GM12874 (cell line): ENCODE measurements around the gene OLA1.

Experiments used
- CTCF ChIP-seq: IDR thresholded peaks from 2 replicates; pipeline ENCODE4 v1.5.1; 2011; ENCODE audit warnings: low read depth, mild to moderate bottlenecking, control low read depth, low read length, moderate library complexity; ENCODE audit not compliant: insufficient read depth

Gene OLA1

DNA sequence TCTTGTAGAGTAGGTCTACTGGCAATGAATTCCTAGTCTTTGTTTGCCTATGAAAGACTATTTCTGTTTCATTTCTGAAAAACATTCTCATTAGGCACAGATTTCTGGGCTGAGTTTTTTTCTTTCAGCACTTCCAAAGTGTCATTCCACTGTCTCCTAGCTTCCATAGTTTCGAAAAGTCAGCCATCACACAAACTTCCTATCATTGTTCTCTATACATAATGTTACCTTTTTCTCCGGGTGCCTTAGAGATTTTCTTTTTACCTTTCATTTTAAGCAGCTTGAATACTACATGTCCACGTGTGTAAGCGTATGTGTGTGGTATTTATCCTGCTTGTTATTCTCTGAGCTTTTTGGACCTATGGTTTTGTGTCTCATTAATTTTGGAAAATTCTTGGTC, 55.7 kb downstream of the OLA1 start:
- TF ChIP-seq CTCF: no peak

DNA sequence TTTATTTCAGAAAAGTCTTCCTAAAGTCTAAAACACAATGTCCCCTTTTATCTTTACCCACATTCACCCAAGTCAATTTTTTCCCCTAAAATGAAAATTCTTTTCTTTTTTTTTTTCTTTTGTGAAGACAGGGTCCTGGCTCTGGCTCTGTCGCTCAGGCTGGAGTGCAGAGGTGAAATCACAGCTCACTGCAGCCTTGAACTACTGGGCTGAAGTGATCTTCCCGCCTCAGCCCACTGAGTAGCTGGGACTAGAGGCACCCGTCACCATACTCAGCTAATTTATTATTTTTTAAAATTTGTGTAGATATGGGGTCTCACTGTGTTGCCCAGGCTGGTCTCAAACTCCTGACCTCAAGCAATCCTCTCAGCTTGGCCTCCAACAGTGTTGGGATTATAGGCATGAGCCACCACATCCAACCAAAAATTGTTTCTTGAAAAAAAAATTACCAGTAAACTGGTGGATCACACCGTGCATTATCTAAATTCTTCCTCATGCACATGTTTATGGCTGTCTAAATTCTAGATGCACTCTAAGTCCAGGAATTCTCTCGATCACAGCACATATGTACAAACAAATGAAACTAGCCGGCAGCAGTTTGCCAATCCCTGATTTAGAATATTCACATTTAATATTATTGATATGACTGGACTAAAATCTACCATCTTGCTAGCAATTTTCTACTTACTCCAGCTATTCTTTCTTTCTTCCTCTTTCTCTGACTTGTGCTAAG, 56.8 kb downstream of the OLA1 start:
- TF ChIP-seq CTCF: no peak

DNA sequence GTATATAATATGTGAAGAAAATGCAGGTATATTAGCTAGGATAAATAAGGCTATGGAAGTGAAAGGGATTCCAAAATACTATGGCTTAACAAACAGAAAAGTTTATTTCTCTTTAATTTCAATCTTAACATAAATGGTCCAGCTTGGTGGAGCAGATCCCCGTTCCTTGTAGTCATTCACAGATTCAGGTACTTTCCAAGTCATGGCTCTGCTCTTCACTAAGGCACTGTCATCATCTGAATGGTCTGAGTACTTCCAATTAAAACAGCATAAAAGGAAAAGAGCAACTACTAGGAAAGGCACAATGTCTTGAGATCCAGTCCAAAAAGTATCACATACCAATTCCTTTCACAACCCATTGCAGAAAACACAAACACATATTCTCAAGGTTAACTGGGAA, 63.4 kb downstream of the OLA1 start:
- no peak for TF ChIP-seq CTCF

DNA sequence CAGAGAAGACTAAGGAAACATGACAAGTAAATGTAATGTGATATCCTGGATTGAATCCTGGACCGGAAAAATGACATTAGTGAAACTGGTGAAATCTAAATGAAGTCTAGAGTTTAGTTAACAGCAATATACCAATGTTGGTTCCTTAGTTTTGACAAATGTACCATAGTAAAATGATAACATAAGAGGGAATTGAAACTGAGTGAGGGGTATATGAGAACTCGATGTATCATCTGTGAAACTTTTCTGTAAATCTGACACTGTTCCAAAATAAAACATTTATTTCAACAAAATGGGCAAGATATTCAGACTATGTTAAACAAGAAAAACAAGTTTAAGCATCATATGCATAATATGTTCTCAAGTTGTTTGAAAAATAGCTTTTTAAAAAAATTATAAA, 63.8 kb downstream of the OLA1 start:
- TF ChIP-seq CTCF: no peak

- TF ChIP-seq CTCF: no peak
Observed at GRCh38 chr2:174183076-174183475, 65.3 kb downstream of the OLA1 start.

GRCh38 chr2:174181368-174181767, 67.0 kb downstream of the OLA1 start:
- TF ChIP-seq CTCF: no peak

DNA sequence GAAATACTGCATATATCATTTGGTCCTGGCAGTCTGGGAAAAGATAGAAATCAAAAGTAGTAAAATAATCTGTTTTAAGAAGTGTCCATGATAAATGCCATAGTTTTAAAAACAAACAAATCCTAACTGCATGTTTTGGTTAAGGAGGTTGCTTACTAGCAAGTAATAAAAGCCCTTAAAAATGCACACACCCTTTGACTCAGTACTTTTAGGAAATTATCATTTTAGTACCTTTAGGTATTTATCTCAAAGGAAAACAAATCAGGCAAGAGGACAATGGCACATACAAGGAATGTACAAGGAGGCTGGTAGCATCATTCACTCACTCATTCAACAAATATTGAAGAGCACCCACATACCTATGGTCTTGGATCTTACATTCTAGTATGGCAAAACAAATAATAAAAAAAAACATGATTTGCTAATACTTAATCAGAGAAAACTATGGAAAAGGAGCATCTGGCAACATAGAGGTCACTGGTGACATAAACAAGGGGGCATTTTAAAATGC, 67.6 kb downstream of the OLA1 start:
- TF ChIP-seq CTCF: no peak
